Loucy (cell line): Measurements from ENCODE around the gene CLIP1.

ENCODE experiments used
- H2AFZ ChIP-seq: fragments of 200-600 bp; sonication (generic); 2 replicates; pipeline ENCODE4 v1.6.0; 2016; ENCODE audit warnings: antibody characterized with exemption, mild to moderate bottlenecking, low read length, moderate library complexity
- H3F3A ChIP-seq: fragments of 200-600 bp; 2 replicates; pipeline ENCODE4 v1.6.0; 2016; ENCODE audit warnings: antibody characterized with exemption, low read depth, mild to moderate bottlenecking
- H3K27me3 ChIP-seq: fragments of 200-600 bp; sonication (generic); 2 replicates; pipeline ENCODE4 v1.6.1; 2014; ENCODE audit warnings: low read length, mild to moderate bottlenecking; ENCODE audit not compliant: insufficient read depth, poor library complexity, severe bottlenecking
- H3K36me3 ChIP-seq: fragments of 200-600 bp; sonication (generic); 2 replicates; pipeline ENCODE4 v1.6.1; 2016; ENCODE audit warnings: low read length; ENCODE audit not compliant: insufficient read depth
- H3K4me1 ChIP-seq: fragments of 200-600 bp; sonication (generic); 2 replicates; pipeline ENCODE4 v1.5.1; 2014; ENCODE audit warnings: low read length, mild to moderate bottlenecking; ENCODE audit not compliant: insufficient read depth, poor library complexity, severe bottlenecking
- H3K4me2 ChIP-seq: fragments of 200-600 bp; sonication (generic); 2 replicates; pipeline ENCODE4 v1.6.0; 2014; ENCODE audit warnings: antibody characterized with exemption, low read length, low read depth, mild to moderate bottlenecking; ENCODE audit not compliant: poor library complexity, severe bottlenecking
- H3K4me3 ChIP-seq: fragments of 200-600 bp; sonication (generic); 2 replicates; pipeline ENCODE4 v1.5.1; 2014; ENCODE audit warnings: low read length, mild to moderate bottlenecking, mixed read lengths; ENCODE audit not compliant: poor library complexity, severe bottlenecking
- H3K79me2 ChIP-seq: fragments of 200-600 bp; sonication (generic); 2 replicates; pipeline ENCODE4 v1.6.1; 2014; ENCODE audit warnings: low read length; ENCODE audit not compliant: insufficient read depth
- H3K9ac ChIP-seq: fragments of 200-600 bp; sonication (generic); 2 replicates; pipeline ENCODE4 v1.6.0; 2014; ENCODE audit warnings: mild to moderate bottlenecking, low read depth, low read length, moderate library complexity; ENCODE audit not compliant: poor library complexity, severe bottlenecking
- H3K9me2 ChIP-seq: fragments of 200-600 bp; sonication (generic); replicated peaks from 2 replicates; pipeline ENCODE4 v1.6.1; 2016; ENCODE audit warnings: low read depth, low read length, mixed read lengths
- H3K9me3 ChIP-seq: fragments of 200-600 bp; sonication (generic); 2 replicates; pipeline ENCODE4 v1.6.1; 2014; ENCODE audit warnings: mild to moderate bottlenecking, antibody characterized with exemption, low read length, low read depth; ENCODE audit not compliant: insufficient read depth
- H4K20me1 ChIP-seq: fragments of 200-600 bp; sonication (generic); 2 replicates; pipeline ENCODE4 v1.6.0; 2014; ENCODE audit warnings: antibody characterized with exemption, low read length, mild to moderate bottlenecking; ENCODE audit not compliant: insufficient read depth, poor library complexity, severe bottlenecking
- EZH2phosphoT487 ChIP-seq: fragments of 200-600 bp; IDR thresholded peaks from 2 replicates; pipeline ENCODE4 v1.6.1; 2018; ENCODE audit warnings: antibody characterized with exemption, mild to moderate bottlenecking, moderate library complexity, borderline replicate concordance
- TF ChIP-seq, protein P1 (sequence below): fragments of 200-600 bp; sonication (generic); conservative IDR thresholded peaks from 2 replicates; pipeline ENCODE4 v1.5.1; 2014; ENCODE audit warnings: mild to moderate bottlenecking, antibody characterized with exemption, low read length

The CLIP1 gene

DNA sequence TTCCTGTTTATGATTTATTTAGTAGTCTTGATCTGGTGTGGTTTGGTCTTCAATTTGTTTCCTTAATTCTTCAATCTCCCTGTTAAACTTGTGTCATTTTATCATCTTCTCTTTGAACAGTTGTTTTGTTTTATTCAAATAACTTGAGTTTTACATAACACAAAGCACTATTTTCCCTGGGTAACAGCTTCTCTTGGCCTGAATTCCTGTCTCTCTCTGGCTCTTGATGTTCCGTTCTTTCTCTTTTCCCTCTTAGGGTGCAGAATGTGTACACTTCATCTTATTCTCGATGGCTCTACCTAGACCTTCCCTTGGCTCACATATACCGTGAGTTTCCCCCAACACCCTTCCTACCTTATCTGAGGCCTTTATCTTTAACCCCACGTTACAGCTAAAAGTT lies 119.4 kb downstream of the CLIP1 start:
- Histone ChIP-seq H4K20me1 (no peaks in the 10 kb centered on the region), H3K9me2 (no peaks in the 10 kb centered on the region), H3K9me3 (no peaks in the 10 kb centered on the region), H3K79me2 (no peaks in the 10 kb centered on the region), H2AFZ (no peak overlapping the region), H3K4me3 (no peak overlapping the region), H3K27me3 (no peaks in the 10 kb centered on the region), H3K4me1 (no peaks in the 10 kb centered on the region), H3F3A (no peaks in the 10 kb centered on the region), H3K36me3 (no peaks in the 10 kb centered on the region), H3K9ac (no peak overlapping the region), H3K4me2 (no peak overlapping the region)
- TF ChIP-seq, protein P1, sequence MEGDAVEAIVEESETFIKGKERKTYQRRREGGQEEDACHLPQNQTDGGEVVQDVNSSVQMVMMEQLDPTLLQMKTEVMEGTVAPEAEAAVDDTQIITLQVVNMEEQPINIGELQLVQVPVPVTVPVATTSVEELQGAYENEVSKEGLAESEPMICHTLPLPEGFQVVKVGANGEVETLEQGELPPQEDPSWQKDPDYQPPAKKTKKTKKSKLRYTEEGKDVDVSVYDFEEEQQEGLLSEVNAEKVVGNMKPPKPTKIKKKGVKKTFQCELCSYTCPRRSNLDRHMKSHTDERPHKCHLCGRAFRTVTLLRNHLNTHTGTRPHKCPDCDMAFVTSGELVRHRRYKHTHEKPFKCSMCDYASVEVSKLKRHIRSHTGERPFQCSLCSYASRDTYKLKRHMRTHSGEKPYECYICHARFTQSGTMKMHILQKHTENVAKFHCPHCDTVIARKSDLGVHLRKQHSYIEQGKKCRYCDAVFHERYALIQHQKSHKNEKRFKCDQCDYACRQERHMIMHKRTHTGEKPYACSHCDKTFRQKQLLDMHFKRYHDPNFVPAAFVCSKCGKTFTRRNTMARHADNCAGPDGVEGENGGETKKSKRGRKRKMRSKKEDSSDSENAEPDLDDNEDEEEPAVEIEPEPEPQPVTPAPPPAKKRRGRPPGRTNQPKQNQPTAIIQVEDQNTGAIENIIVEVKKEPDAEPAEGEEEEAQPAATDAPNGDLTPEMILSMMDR, result no peak
- no peak for TF ChIP-seq EZH2phosphoT487

GRCh38 chr12:122298071-122298748 lies 124.3 kb downstream of the CLIP1 start:
- Histone ChIP-seq H4K20me1 (no peaks in the 10 kb centered on the region), H3K79me2 (no peaks in the 10 kb centered on the region), H3K27me3 (no peaks in the 10 kb centered on the region), H3K36me3 (no peaks in the 10 kb centered on the region), H3K4me1 (no peaks in the 10 kb centered on the region), H3K9ac (no peak overlapping the region), H3K9me3 (no peaks in the 10 kb centered on the region), H3K4me3 (no peak overlapping the region), H3K4me2 (no peak overlapping the region), H2AFZ (no peak overlapping the region), H3F3A (no peaks in the 10 kb centered on the region), H3K9me2 (no peaks in the 10 kb centered on the region)
- no peak for TF ChIP-seq EZH2phosphoT487
- TF ChIP-seq, protein P1, result no peak

DNA sequence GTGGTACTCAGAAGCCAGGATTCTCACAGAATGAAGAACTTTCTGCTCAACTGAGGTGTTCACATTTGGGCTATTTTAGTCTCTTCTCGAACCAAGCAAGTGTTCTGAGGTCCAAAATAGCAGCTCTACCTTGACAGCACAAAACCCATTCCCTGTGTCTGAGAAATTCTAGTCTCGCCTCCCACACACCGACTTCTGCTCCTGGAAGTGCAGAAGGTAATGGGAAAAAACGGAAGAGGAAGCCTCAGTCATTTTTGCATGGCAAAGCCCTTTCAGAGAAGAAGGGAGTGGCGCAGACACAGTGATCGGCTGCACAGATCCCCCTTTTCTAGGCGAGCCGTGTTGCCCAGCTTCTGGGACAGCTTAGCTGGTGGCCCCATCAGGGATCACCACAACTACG lies 125.0 kb downstream of the CLIP1 start:
- H3K36me3 ChIP-seq, result no peaks in the 10 kb centered on the region
- TF ChIP-seq, protein P1, result no peak
- no peak for TF ChIP-seq EZH2phosphoT487
- no peaks in the 10 kb centered on the region for H3K27me3 ChIP-seq
- no peak overlapping the region for H2AFZ ChIP-seq
- H3K9me3 ChIP-seq, result no peaks in the 10 kb centered on the region
- no peaks in the 10 kb centered on the region for H4K20me1 ChIP-seq
- no peak overlapping the region for H3K9ac ChIP-seq
- no peaks in the 10 kb centered on the region for H3K79me2 ChIP-seq
- H3K9me2 ChIP-seq, result no peaks in the 10 kb centered on the region
- H3K4me1 ChIP-seq, result no peaks in the 10 kb centered on the region
- no peak overlapping the region for H3K4me2 ChIP-seq
- no peak overlapping the region for H3K4me3 ChIP-seq
- H3F3A ChIP-seq, result no peaks in the 10 kb centered on the region
